Stimulated activated CD8-positive, alpha-beta memory T cell treated with anti-CD3 and anti-CD28 coated beads, Interleukin-7, amount 100 ng/mL, for 48 hours (primary cell): ENCODE data around the gene FXYD1.

ENCODE experiments used
- DNase-seq, 2 donors: peaks; one replicate each; pipeline ENCODE4 v3.0.0-alpha.2; 2020; ENCODE audit warnings: low read depth in 1 of 2; ENCODE audit errors: extremely low read depth in 1 of 2

FXYD1 gene

GRCh38 chr19:35160629-35161433, 22.2 kb downstream of the FXYD1 start:
- DNase-seq: no peak

- no peak for DNase-seq
Measured at GRCh38 chr19:35161434-35161743, 22.8 kb downstream of the FXYD1 start.

GRCh38 chr19:35162471-35163326, 24.1 kb downstream of the FXYD1 start:
- DNase-seq: no peak

DNA sequence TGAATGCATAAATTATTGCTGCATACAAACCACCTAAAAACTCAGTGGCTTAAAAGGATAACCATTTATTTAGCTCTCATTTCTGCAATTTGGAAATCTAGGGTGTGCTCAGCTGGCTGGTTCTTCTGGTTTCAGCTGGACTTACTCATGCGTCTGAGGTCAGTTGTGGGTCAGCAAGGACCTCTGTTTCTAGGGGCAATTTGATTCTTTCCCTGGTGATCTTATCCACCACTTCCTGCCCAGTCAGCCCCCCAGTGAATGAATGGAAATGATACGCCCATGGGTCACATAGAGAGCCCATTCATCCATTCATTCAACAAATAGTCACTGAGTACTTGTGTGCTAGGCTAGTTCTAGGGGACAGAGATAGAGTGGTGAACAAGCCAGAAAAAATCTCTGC, 25.8 kb downstream of the FXYD1 start:
- DNase-seq: no peak

- DNase-seq: no peak
Measured at GRCh38 chr19:35165200-35166058, 26.8 kb downstream of the FXYD1 start.

GRCh38 chr19:35166100-35167063, 27.8 kb downstream of the FXYD1 start:
- DNase-seq: no peak

DNA sequence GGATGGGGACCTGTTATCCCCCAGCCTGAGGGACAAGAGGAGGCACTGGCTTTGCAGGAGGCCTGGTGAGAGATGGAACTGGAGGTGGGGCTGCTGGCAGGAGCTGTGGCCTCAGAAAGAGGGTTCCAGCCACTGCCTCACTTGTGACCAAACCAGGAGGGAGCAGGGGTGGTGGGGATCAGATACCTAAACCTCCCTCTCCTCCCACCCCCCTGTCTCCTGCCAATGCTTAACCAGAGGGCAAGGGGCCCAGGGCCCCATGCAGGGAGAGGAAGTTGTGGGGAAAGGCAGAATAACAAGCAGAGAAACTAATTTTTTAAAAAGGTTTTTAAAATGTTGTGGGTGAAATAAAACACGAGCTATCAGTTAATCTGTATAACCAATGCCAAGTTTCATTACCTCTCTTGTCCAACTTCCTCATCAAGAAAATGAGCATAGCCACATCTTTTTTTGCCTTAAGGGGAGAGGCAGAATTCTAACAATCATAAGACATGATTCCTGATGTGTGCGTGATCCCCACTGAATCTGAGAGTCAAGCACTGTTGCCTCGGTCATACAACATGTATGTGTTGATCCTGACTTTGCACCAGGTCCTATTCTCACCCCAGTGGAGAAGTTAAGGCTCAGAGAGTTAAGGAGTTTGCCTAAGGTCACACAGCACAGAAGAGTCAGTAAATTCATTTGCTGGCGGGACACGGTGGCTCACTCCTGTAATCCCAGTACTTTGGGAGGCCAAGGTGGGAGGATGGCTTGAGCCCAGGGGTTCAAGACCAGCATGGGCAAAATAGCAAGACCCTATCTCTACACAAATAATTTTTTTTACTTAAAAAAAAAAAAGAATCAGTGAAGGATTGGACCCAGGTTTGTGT, 28.9 kb downstream of the FXYD1 start:
- no peak for DNase-seq

DNA sequence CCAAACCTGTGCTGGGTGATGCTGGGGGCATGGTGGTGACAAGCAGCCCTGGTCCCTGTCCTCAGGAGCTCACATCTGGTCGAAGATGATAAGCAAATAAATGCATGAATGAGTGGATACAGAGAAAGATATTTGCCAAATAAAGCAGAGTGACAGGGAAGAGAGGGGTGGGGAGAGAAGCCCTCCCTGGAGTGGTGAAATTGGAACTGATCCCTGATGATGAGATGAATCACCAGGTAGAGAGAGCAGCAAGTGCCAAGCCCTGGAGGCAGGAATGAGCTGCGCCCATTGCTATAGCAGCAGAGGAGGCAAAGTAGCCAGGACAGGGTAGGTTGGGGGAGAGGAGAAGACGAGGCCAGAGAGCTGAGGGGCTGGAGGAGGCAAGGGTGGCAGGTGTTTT, 29.6 kb downstream of the FXYD1 start:
- DNase-seq: no peak

- DNase-seq: no peak
Measured at GRCh38 chr19:35169221-35169995, 30.8 kb downstream of the FXYD1 start.

DNA sequence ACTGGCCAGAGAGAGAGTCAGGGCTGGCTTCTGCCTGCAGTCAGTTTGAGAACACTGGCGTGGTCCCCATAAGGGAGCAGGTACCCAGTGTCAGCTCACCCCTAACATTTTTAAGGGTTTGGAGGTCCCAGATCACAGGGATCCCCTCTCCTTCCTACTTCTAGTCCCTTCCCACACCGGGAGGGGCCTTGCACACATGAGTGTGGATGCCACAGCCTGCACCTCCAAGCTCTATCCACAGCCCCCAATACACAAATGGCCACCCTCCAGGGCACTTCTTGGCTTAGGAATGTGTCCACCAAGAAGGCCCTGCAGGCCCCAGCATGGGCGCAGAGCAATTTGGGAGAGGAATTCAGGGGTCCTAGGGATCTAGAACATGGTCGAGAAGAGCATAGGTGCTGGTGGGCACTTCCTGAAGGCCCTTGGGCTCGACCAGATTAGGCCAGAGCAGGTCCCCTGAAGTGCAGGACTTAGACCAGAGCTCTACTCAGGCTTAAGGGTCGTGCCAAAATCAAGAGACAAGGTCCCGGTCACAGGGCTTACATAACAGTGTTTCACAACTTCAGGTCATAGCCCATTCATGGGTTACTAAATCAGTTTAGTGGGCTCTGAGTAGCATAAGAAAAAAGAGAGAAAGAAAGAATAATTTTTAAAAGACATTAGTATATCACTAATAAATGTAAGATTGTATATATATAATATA, 31.9 kb downstream of the FXYD1 start:
- no peak for DNase-seq

DNA sequence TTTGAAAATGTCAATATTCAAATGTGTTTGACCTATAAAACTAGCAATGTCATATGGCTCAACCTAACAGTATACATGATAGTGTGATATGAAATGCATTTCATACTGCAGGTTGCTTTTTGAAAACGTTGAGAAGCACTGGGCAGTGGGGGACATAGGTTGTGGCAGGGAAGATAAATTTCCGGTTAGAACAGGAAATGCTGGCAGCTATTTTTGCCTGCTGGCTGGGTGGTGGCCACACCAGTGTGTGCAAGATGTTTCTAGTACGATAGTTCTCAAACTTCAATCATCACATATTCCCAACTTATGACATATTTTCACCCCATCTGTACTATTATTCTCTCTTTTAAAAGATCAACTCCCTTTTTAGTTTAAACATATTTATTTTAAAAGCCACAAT, 33.1 kb downstream of the FXYD1 start:
- no peak for DNase-seq

- DNase-seq: no peak
Measured at GRCh38 chr19:35174226-35174625, 35.6 kb downstream of the FXYD1 start.

DNA sequence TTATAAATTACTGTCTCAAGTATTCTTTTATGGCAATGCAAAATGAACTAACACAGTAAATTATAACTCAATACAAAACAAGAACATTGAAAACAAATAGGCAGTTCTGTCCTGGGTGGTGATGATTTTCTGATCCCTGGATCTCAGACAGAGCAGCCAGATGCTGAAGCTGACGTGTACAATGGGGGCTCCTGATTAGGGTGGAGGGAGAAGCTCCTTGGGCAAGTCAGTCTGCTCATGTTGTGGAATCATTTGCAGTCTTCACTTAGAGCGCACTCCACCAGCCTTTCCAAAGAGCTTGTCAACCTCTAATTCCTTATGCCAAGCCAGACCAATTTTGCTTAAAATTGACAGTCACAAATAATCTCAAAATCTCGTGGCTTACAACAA, 37.6 kb downstream of the FXYD1 start:
- DNase-seq: no peak

DNA sequence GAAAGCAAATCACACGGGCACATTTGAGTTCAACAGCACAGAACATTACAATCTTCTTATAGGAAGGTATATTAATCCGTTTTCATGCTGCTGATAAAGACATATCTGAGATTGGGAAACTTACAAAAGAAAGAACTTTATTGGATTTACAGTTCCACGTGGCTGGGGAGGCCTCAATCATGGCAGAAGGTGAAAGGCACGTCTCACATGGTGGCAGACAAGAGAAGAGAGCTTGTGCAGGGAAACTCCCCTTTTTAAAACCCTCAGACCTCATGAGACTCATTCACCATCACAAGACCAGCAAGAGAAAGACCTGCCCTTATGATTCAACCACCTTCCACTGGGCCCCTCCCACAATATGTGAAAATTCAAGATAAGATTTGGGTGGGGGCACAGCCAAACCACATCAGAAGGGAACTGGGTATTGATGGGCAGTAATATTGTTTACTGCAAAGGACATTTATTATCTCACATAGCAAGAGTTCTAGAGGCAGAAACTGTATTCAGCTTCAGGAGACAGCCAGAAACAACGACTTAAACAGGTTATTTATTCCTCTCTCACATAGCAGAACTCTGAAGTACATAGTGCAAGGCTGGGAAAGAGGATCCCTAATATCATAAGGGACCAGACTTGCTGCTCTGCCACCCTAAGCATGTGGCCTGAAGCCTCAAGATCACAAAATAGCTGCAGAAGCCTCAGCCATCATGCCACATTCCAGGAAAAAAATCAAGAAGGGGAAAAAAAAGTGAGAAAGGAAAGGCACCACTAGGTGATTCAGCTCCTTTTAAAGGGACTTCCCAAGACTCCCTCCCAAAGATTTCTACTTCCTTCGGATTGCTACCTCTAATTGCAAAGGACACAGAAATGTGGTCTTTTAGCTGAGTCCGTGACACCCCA, 39.0 kb downstream of the FXYD1 start:
- DNase-seq: no peak

DNA sequence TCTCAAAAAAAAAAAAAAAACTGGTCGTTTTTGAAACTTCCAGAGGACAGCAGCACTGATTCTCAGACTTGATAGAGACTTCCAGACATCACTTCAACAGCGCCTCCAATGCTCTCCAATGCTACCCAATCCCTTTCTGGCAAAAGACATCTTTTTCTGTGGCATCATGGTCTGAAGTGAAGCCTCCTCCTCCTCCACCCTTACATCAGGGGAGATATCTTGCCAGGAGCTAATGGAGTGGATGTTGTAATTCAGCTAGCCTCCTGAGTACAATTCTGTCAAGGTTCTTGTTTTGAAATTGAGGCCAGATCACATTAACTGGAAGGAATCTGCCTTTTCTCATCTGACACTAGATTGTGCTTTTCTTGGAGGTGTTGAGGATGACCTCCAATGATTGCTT, 40.1 kb downstream of the FXYD1 start:
- no peak for DNase-seq

DNA sequence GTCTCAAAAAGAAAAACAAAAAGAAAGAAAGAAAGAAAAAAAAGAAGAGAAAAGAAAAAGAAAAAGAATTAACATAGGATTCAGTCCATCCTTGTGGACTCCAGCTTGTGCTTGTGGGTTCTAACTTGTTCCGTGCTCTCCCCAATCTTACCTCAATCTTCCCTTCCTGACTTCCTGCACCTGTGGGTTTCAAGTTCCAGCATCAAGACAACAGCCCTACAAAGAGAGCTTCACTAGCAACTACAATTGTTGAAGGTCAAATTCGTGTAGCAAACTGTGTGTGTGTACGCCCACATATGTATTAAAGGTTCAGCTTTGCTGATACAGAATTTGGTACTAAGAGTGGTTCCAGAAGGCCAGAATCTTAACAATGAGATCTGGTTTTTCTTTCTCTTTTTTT, 41.2 kb downstream of the FXYD1 start:
- no peak for DNase-seq

GRCh38 chr19:35181387-35181786, 42.8 kb downstream of the FXYD1 start:
- no peak for DNase-seq
